ENCODE data around the gene ASB16.

The ASB16 gene

GRCh38 chr17:44210342-44211192 is 40.1 kb downstream of the ASB16 start:
- DNase-seq: peak; percentile 86 to 92 (median 87)

GRCh38 chr17:44211281-44212265 is 41.1 kb downstream of the ASB16 start:
- no peak for DNase-seq

GRCh38 chr17:44212507-44213402 is 42.3 kb downstream of the ASB16 start:
- DNase-seq: no peak

- no peak for DNase-seq
These were observed 43.1 kb downstream of the ASB16 start for GRCh38 chr17:44213403-44214229.

- DNase-seq: no peak
These were observed 43.7 kb downstream of the ASB16 start for GRCh38 chr17:44214230-44214494.

- DNase-seq: no peak
These were observed 44.4 kb downstream of the ASB16 start for GRCh38 chr17:44214896-44215295.

GRCh38 chr17:44216173-44216572 is 45.7 kb downstream of the ASB16 start:
- DNase-seq: peak in 2 of 5 experiments; percentile 46 to 76

- DNase-seq: no peak
These were observed 46.2 kb downstream of the ASB16 start for GRCh38 chr17:44216694-44217093.

- DNase-seq: no peak
These were observed 47.3 kb downstream of the ASB16 start for GRCh38 chr17:44217738-44218343.

- DNase-seq: peak; percentile 64 to 95 (median 85)
These were observed 48.0 kb downstream of the ASB16 start for GRCh38 chr17:44218344-44219107.

GRCh38 chr17:44219108-44219615 is 48.7 kb downstream of the ASB16 start:
- peak; percentile 44 to 87 (median 65) for DNase-seq

- peak; percentile 46 to 89 (median 67) for DNase-seq
These were observed 49.2 kb downstream of the ASB16 start, which contains the start of gene UBTF for GRCh38 chr17:44219616-44220212. UBTF (minus strand) TSS chr17:44219675; CDS start chr17:44218229, 1,446 bp downstream.

- DNase-seq: peak in 3 of 5 experiments; percentile 51 to 73 (median 58)
These were observed 49.9 kb downstream of the ASB16 start for GRCh38 chr17:44220213-44221083.

- peak in 4 of 5 experiments; percentile 39 to 78 (median 61) for DNase-seq
These were observed 50.8 kb downstream of the ASB16 start for GRCh38 chr17:44221084-44221861.

GRCh38 chr17:44221862-44222111 is 51.3 kb downstream of the ASB16 start:
- no peak for DNase-seq

GRCh38 chr17:44222112-44222869 is 51.8 kb downstream of the ASB16 start:
- peak in 3 of 5 experiments; percentile 34 to 61 (median 39) for DNase-seq

GRCh38 chr17:44223541-44224071 is 53.1 kb downstream of the ASB16 start:
- DNase-seq: no peak
